HepG2 (cell line): Measurements from ENCODE around the gene FGD3. TPM values are rescaled to one million over a fixed set of nuclear protein-coding genes. Genes with fewer than 3 reads are reported as not detected.

Source experiments
- ATAC-seq: fragments of 200-7000 bp; cut with Tn5 transposase; 3 replicates; pipeline ENCODE4 v1.9.1; 2020; ENCODE audit warnings: mild to moderate bottlenecking, moderate library complexity
- BruUV-seq: library from RNA; stranded (reverse); fragments of 400-500 nt; replicated peaks from 2 replicates; lab custom pipeline; 2021; lab: Mats Ljungman, UMichigan
- CTCF ChIA-PET: fragments of 300-600 bp; formaldehyde crosslinking; extraction: SDS; loops from one replicate; lab custom pipeline; 2021; ENCODE audit warnings: low total read pairs, inconsistent platforms, low intra/inter-chr PET ratio; lab: Yijun Ruan, JAX
- POLR2A ChIA-PET: fragments of 350-600 bp; sonication (Branson Sonifier 250); formaldehyde crosslinking; loops from one replicate; lab custom pipeline; 2020; ENCODE audit warnings: antibody characterized with exemption, inconsistent platforms; lab: Yijun Ruan, JAX
- DNase-seq: peaks from one replicate; pipeline ENCODE4 v3.0.0-alpha.2; 2015; ENCODE audit warnings: low spot score
- FAIRE-seq: peaks from 3 replicates; lab custom pipeline; 2011; peaks lifted over from hg19 to GRCh38; lab: Jason Lieb, UNC
- H2AFZ ChIP-seq: one replicate; pipeline ENCODE4 v1.6.1; 2011; ENCODE audit warnings: low read length, inconsistent platforms
- H3K27ac ChIP-seq: fragments of 300-600 bp; 3 replicates; pipeline ENCODE4 v1.8.0; 2011; ENCODE audit warnings: mixed run types, mild to moderate bottlenecking, mixed read lengths, low read length, inconsistent platforms; ENCODE audit not compliant: insufficient read depth; ENCODE audit errors: extremely low read length
- H3K27me3 ChIP-seq, 2 experiments: fragments of 200-600 bp in 1 of 2; 2 replicates in 1 of 2; 3 replicates in 1 of 2; pipeline versions ENCODE4 v1.6.0 to v1.8.0; 2011; ENCODE audit warnings: low read length in 2 of 2, mild to moderate bottlenecking in 2 of 2, moderate library complexity in 2 of 2, inconsistent platforms in 1 of 2; ENCODE audit not compliant: insufficient read depth in 2 of 2, control insufficient read depth in 1 of 2
- H3K36me3 ChIP-seq, 2 experiments: fragments of 200-600 bp in 1 of 2; replicated peaks in 1 of 2; 2 replicates in 1 of 2; 3 replicates in 1 of 2; pipeline versions ENCODE4 v1.5.1 to v1.8.0; 2011; ENCODE audit warnings: low read length in 2 of 2, inconsistent platforms in 1 of 2; ENCODE audit not compliant: insufficient read depth in 2 of 2, control insufficient read depth in 1 of 2
- H3K4me1 ChIP-seq: 2 replicates; pipeline ENCODE4 v1.5.1; 2012; ENCODE audit warnings: low read length, inconsistent platforms; ENCODE audit not compliant: insufficient read depth
- H3K4me2 ChIP-seq: 2 replicates; pipeline ENCODE4 v1.6.0; 2011; ENCODE audit warnings: low read depth, low read length, inconsistent platforms
- H3K4me3 ChIP-seq, 3 experiments: fragments of 200-600 bp in 1 of 3; sonication (generic), shearing (Covaris generic) in 1 of 3; replicated peaks in 1 of 3; 2 replicates each; pipeline ENCODE4 v1.5.1; 2011 to 2016; ENCODE audit warnings: low read length in 3 of 3, inconsistent platforms in 2 of 3, low read depth in 2 of 3, mild to moderate bottlenecking in 2 of 3, control low read depth in 1 of 3, mixed read lengths in 1 of 3; ENCODE audit not compliant: insufficient read depth in 1 of 3
- H3K79me2 ChIP-seq: one replicate; pipeline ENCODE4 v1.6.1; 2011; ENCODE audit warnings: low read length, inconsistent platforms; ENCODE audit not compliant: insufficient read depth
- H3K9ac ChIP-seq: 2 replicates; pipeline ENCODE4 v1.6.0; 2011; ENCODE audit warnings: mild to moderate bottlenecking, low read depth, low read length, inconsistent platforms; ENCODE audit not compliant: insufficient read depth
- H3K9me3 ChIP-seq: 2 replicates; pipeline ENCODE4 v1.5.1; 2012; ENCODE audit warnings: mild to moderate bottlenecking, low read length
- H4K20me1 ChIP-seq: 2 replicates; pipeline ENCODE4 v1.6.0; 2011; ENCODE audit warnings: inconsistent platforms, mild to moderate bottlenecking, low read length, moderate library complexity; ENCODE audit not compliant: insufficient read depth
- ARNT ChIP-seq: fragments of 450-650 bp; IDR thresholded peaks from 2 replicates; pipeline ENCODE4 v1.6.1; 2017
- ATAD3A ChIP-seq: sonication (generic); formaldehyde crosslinking; IDR thresholded peaks from 2 replicates; pipeline ENCODE4 v1.4.0; 2020; ENCODE audit warnings: missing genetic modification reagents
- ISL2 ChIP-seq: sonication (generic); formaldehyde crosslinking; IDR thresholded peaks from 2 replicates; pipeline ENCODE4 v1.5.0; 2020; ENCODE audit warnings: missing genetic modification reagents
- MTF1 ChIP-seq: sonication (generic); formaldehyde crosslinking; IDR thresholded peaks from 2 replicates; pipeline ENCODE4 v1.5.0; 2020; ENCODE audit warnings: missing genetic modification reagents
- STAG1 ChIP-seq: sonication (generic); formaldehyde crosslinking; IDR thresholded peaks from 2 replicates; pipeline ENCODE4 v1.4.0; 2020; ENCODE audit warnings: missing genetic modification reagents
- TCF7 ChIP-seq: sonication (generic); IDR thresholded peaks from 2 replicates; pipeline ENCODE4 v1.6.1; 2016; ENCODE audit warnings: antibody characterized with exemption, low read depth
- ZNF33A ChIP-seq: sonication (generic); formaldehyde crosslinking; IDR thresholded peaks from 2 replicates; pipeline ENCODE4 v1.5.1; 2020; ENCODE audit warnings: missing genetic modification reagents, mild to moderate bottlenecking, moderate library complexity, borderline replicate concordance
- ZNF407 ChIP-seq: sonication (generic); formaldehyde crosslinking; IDR thresholded peaks from one replicate; pipeline ENCODE4 v1.5.1; 2020; ENCODE audit warnings: mild to moderate bottlenecking, missing genetic modification reagents; ENCODE audit errors: not compliant biosample characterization
- ZNF468 ChIP-seq: sonication (generic); formaldehyde crosslinking; IDR thresholded peaks from 2 replicates; pipeline ENCODE4 v1.8.0; 2022; ENCODE audit warnings: mild to moderate bottlenecking, moderate library complexity, missing genetic modification reagents
- ZNF510 ChIP-seq: sonication (generic); formaldehyde crosslinking; IDR thresholded peaks from 2 replicates; pipeline ENCODE4 v1.4.0; 2020; ENCODE audit warnings: low read depth, mild to moderate bottlenecking, missing genetic modification reagents
- ZNF800 ChIP-seq: sonication (generic); formaldehyde crosslinking; IDR thresholded peaks from 2 replicates; pipeline ENCODE4 v1.4.0; 2020; ENCODE audit warnings: missing genetic modification reagents
- ZNF841 ChIP-seq: sonication (generic); formaldehyde crosslinking; IDR thresholded peaks from 2 replicates; pipeline ENCODE4 v1.8.1; 2023; ENCODE audit warnings: missing genetic modification reagents, borderline replicate concordance
- ZZZ3 ChIP-seq: sonication (generic); formaldehyde crosslinking; IDR thresholded peaks from 2 replicates; pipeline ENCODE4 v1.4.0; 2020; ENCODE audit warnings: missing genetic modification reagents, mild to moderate bottlenecking, borderline replicate concordance
- WGBS: methylation state at CpG from one replicate; pipeline ENCODE4 v1.1.6; 2017; ENCODE audit warnings: low lambda C conversion rate; 5-methylcytosine and 5-hydroxymethylcytosine counted together
- in situ Hi-C: cut with HindIII; loops from 2 replicates; pipeline ENCODE4 v1.10.0; 2017; ENCODE audit warnings: low pct_unique_long_range_greater_than_20kb; ENCODE audit not compliant: extremely low pct_ligation_motif_present
- intact Hi-C: fragments of 100-400 bp; cut with micrococcal nuclease; formaldehyde crosslinking; loops from one replicate; pipeline ENCODE4 v1.10.0; 2022; ENCODE audit not compliant: unreplicated experiment
- polyA plus RNA-seq, 8 experiments: library from polyadenylated mRNA; depleted of rRNA in 3 of 8; stranded (reverse) in 7 of 8; unstranded in 1 of 8; fragments of >200 nt; fragmentation: Illumina TruSeq in 4 of 8; extraction: Trizol in 4 of 8; gene quantifications; 2 replicates each; pipeline versions ENCODE4 v1.2.1 to v1.2.3, GENCODE V29; 2011 to 2016; ENCODE audit warnings: low read depth in 4 of 8, missing spikeins in 1 of 8, mixed read lengths in 1 of 8; ENCODE audit not compliant: insufficient read depth in 1 of 8
- total RNA-seq, 5 experiments: library from RNA; depleted of rRNA; stranded (reverse); fragments of >200 nt; fragmentation: Illumina TruSeq; extraction: Trizol; gene quantifications; 2 replicates each; pipeline ENCODE4 v1.2.3, GENCODE V29; 2016; ENCODE audit warnings: low read depth in 1 of 5

Gene FGD3
- total and polyA plus RNA-seq, 2 of the 13 experiments (the other 11 are each of a cell fraction or from before 2014, with no cell fraction given): 0.53 to 1.1 TPM

- TF ChIP-seq ISL2 (CRISPR knock-in tag): no peak
Measured at GRCh38 chr9:92917176-92917800, 30.0 kb upstream of the FGD3 start (continued).

- in situ Hi-C loops: no loop called here
- POLR2A ChIA-PET: no interaction called here
- Histone ChIP-seq H3K4me3 (no peak overlapping the region), H3K4me1 (no peaks in the 10 kb centered on the region), H4K20me1 (no peaks in the 10 kb centered on the region), H3K36me3 (no peaks in the 10 kb centered on the region), H3K9ac (no peak overlapping the region), H3K9me3 (no peaks in the 10 kb centered on the region), H3K27me3 (peaks cover 0 to 25% of the 10 kb centered on the region in 2 experiments; a peak in 4 of 5 replicates), H3K27ac (no peak overlapping the region), H3K79me2 (no peaks in the 10 kb centered on the region), H2AFZ (no peak overlapping the region), H3K4me2 (no peak overlapping the region)
- DNase-seq (no peak), FAIRE-seq (no peak), ATAC-seq (no peak)
- 60% methylated on average over 1 of the region's 1 CpG for WGBS
- intact Hi-C loops: no loop called here
- BruUV-seq: no TSS peak
- CTCF ChIA-PET: no interaction called here
- TF ChIP-seq ZNF510 (CRISPR knock-in tag) (no peak), ZNF468 (CRISPR knock-in tag) (no peak), ATAD3A (CRISPR knock-in tag) (no peak), ZNF33A (CRISPR knock-in tag) (no peak), ZZZ3 (no peak), TCF7 (no peak), ZNF800 (CRISPR knock-in tag) (no peak), ARNT (no peak), ZNF841 (CRISPR knock-in tag) (no peak), MTF1 (CRISPR knock-in tag) (no peak), STAG1 (CRISPR knock-in tag) (no peak), ZNF407 (CRISPR knock-in tag) (no peak)
Measured at GRCh38 chr9:92920437-92920836, 26.9 kb upstream of the FGD3 start.
